WTC11 (cell line): ENCODE measurements around the gene CIZ1. TPM values are rescaled to one million over a fixed set of nuclear protein-coding genes. Genes with fewer than 3 reads are reported as not detected.

Experiments used
- ATAC-seq: fragments of 200-7000 bp; cut with Tn5 transposase; 2 replicates; pipeline ENCODE4 v1.10.0; 2021; ENCODE audit warnings: mild to moderate bottlenecking, moderate library complexity
- CTCF ChIA-PET: fragments of 300-600 bp; sonication (Branson Sonifier 250); formaldehyde crosslinking; loops from one replicate; lab custom pipeline; 2021; ENCODE audit warnings: antibody characterized with exemption; lab: Charles Lee
- POLR2A ChIA-PET: fragments of 350-600 bp; sonication (Branson Sonifier 250); formaldehyde crosslinking; loops from one replicate; lab custom pipeline; 2021; ENCODE audit warnings: antibody characterized with exemption; lab: Charles Lee
- DNase-seq: peaks from one replicate; pipeline ENCODE4 v3.0.0; 2021; ENCODE audit warnings: low spot score
- H3K27ac Mint-ChIP-seq: 2 replicates; pipeline ENCODE4 v1.8.0; 2021; ENCODE audit warnings: mixed read lengths
- H3K27me3 Mint-ChIP-seq: 2 replicates; pipeline ENCODE4 v1.8.0; 2021; ENCODE audit warnings: low read depth, mild to moderate bottlenecking, moderate library complexity, mixed read lengths
- H3K36me3 Mint-ChIP-seq: 2 replicates; pipeline ENCODE4 v1.8.0; 2021; ENCODE audit warnings: mixed read lengths
- H3K4me1 Mint-ChIP-seq: 2 replicates; pipeline ENCODE4 v1.8.0; 2022; ENCODE audit warnings: mixed read lengths
- H3K4me3 Mint-ChIP-seq: 2 replicates; pipeline ENCODE4 v1.8.0; 2021; ENCODE audit warnings: mild to moderate bottlenecking, moderate library complexity, mixed read lengths
- H3K9me3 Mint-ChIP-seq: 2 replicates; pipeline ENCODE4 v1.8.0; 2021; ENCODE audit warnings: mixed read lengths
- CREM ChIP-seq: sonication (generic); formaldehyde crosslinking; IDR thresholded peaks from 2 replicates; pipeline ENCODE4 v1.8.1; 2022; ENCODE audit warnings: mild to moderate bottlenecking, missing genetic modification reagents, moderate library complexity
- E2F4 ChIP-seq: sonication (generic); formaldehyde crosslinking; IDR thresholded peaks from 2 replicates; pipeline ENCODE4 v1.8.1; 2022; ENCODE audit warnings: low read depth, mild to moderate bottlenecking, moderate library complexity, missing genetic modification reagents, borderline replicate concordance
- EMX1 ChIP-seq: fragments of 250-450 bp; sonication (Bioruptor Pico); IDR thresholded peaks from 2 replicates; pipeline ENCODE4 v1.8.0; 2021; ENCODE audit warnings: mild to moderate bottlenecking
- ESRRA ChIP-seq: sonication (generic); formaldehyde crosslinking; IDR thresholded peaks from 2 replicates; pipeline ENCODE4 v1.8.1; 2022; ENCODE audit warnings: mild to moderate bottlenecking, missing genetic modification reagents, borderline replicate concordance
- HMGXB4 ChIP-seq: sonication (generic); formaldehyde crosslinking; IDR thresholded peaks from 2 replicates; pipeline ENCODE4 v1.8.1; 2023; ENCODE audit warnings: mild to moderate bottlenecking, moderate library complexity, missing genetic modification reagents
- OVOL2 ChIP-seq: fragments of 250-450 bp; sonication (Bioruptor Pico); IDR thresholded peaks from 2 replicates; pipeline ENCODE4 v1.9.0; 2021; ENCODE audit warnings: mild to moderate bottlenecking, borderline replicate concordance
- SP1 ChIP-seq: sonication (generic); formaldehyde crosslinking; conservative IDR thresholded peaks from 2 replicates; pipeline ENCODE4 v1.8.1; 2022; ENCODE audit warnings: missing genetic modification reagents
- STAT6 ChIP-seq: sonication (generic); formaldehyde crosslinking; conservative IDR thresholded peaks from 2 replicates; pipeline ENCODE4 v1.8.1; 2023; ENCODE audit warnings: mild to moderate bottlenecking, low read depth, missing genetic modification reagents, moderate library complexity
- ZNF219 ChIP-seq: sonication (generic); formaldehyde crosslinking; IDR thresholded peaks from 2 replicates; pipeline ENCODE4 v1.8.0; 2023; ENCODE audit warnings: missing genetic modification reagents, mild to moderate bottlenecking, borderline replicate concordance
- total RNA-seq: library from RNA; stranded (reverse); gene quantifications from 3 replicates; pipeline ENCODE4 v1.2.3, GENCODE V29; 2021
- TF ChIP-seq, protein P1 (sequence below): sonication (generic); formaldehyde crosslinking; IDR thresholded peaks from 2 replicates; pipeline ENCODE4 v1.8.1; 2023; ENCODE audit warnings: mild to moderate bottlenecking, missing genetic modification reagents, moderate library complexity
- TF ChIP-seq, protein P2 (sequence below): sonication (generic); formaldehyde crosslinking; IDR thresholded peaks from 2 replicates; pipeline ENCODE4 v1.8.0; 2022; ENCODE audit warnings: missing genetic modification reagents
- TF ChIP-seq, protein P3 (sequence below): fragments of 250-450 bp; sonication (Bioruptor Pico); IDR thresholded peaks from 2 replicates; pipeline ENCODE4 v1.9.0; 2021; ENCODE audit warnings: mild to moderate bottlenecking
- TF ChIP-seq, protein P4 (sequence below): sonication (generic); formaldehyde crosslinking; IDR thresholded peaks from 2 replicates; pipeline ENCODE4 v1.8.0; 2022; ENCODE audit warnings: mild to moderate bottlenecking, missing genetic modification reagents

CIZ1 gene
- total RNA-seq, 1 experiment from 2014 or later = 90.2 TPM

GRCh38 chr9:128124451-128124850, 66.9 kb downstream of the CIZ1 start (continued):
- TF ChIP-seq, protein P1, sequence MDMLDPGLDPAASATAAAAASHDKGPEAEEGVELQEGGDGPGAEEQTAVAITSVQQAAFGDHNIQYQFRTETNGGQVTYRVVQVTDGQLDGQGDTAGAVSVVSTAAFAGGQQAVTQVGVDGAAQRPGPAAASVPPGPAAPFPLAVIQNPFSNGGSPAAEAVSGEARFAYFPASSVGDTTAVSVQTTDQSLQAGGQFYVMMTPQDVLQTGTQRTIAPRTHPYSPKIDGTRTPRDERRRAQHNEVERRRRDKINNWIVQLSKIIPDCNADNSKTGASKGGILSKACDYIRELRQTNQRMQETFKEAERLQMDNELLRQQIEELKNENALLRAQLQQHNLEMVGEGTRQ (CRISPR knock-in tag) = no peak

DNA sequence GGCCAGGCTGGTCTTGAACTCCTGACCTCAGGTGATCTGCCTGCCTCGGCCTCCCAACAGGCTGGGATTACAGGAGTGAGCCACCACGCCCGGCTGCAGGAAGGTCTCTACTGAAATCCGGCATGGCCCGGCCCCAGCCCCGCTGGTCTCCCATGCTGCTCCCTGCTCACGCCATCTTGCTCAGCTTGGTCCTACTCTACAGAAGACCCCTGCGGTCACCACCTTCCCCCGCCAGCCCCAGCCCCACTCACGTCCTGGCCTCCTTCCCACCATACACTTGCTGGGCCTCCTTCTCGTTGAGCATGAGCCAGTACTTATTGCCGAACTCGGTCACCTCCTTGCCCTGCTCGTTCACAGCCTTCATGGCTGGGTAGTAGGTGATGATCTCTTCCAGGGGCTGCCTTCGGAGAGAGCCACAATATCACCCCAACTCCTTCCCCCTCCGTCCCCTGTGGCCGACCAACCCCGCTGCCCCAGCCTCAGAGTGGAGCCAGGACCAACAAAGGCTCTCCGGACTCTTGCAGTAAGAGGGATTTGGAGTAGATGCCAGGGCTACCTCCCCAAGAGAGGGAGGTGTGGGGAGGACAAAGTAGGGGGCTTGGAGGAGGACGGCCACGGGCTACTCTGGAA, 67.8 kb downstream of the CIZ1 start:
- peaks cover 3% of the 10 kb centered on the region for H3K27me3 Mint-ChIP-seq
- no peak overlapping the region for H3K4me3 Mint-ChIP-seq
- ChIA-PET CTCF (interaction anchor here (2.0 to 3.7 kb wide), 2 partner anchors 9 to 28 kb away, joined by 32 to 44 read pairs; no protein-coding TSS in a partner anchor), POLR2A (no interaction called here)
- DNase-seq (no peak), ATAC-seq (no peak)
- H3K9me3 Mint-ChIP-seq = no peaks in the 10 kb centered on the region
- no peak overlapping the region for H3K27ac Mint-ChIP-seq
- peaks cover 12% of the 10 kb centered on the region for H3K4me1 Mint-ChIP-seq
- peaks cover 19% of the 10 kb centered on the region for H3K36me3 Mint-ChIP-seq
- TF ChIP-seq, protein P2, sequence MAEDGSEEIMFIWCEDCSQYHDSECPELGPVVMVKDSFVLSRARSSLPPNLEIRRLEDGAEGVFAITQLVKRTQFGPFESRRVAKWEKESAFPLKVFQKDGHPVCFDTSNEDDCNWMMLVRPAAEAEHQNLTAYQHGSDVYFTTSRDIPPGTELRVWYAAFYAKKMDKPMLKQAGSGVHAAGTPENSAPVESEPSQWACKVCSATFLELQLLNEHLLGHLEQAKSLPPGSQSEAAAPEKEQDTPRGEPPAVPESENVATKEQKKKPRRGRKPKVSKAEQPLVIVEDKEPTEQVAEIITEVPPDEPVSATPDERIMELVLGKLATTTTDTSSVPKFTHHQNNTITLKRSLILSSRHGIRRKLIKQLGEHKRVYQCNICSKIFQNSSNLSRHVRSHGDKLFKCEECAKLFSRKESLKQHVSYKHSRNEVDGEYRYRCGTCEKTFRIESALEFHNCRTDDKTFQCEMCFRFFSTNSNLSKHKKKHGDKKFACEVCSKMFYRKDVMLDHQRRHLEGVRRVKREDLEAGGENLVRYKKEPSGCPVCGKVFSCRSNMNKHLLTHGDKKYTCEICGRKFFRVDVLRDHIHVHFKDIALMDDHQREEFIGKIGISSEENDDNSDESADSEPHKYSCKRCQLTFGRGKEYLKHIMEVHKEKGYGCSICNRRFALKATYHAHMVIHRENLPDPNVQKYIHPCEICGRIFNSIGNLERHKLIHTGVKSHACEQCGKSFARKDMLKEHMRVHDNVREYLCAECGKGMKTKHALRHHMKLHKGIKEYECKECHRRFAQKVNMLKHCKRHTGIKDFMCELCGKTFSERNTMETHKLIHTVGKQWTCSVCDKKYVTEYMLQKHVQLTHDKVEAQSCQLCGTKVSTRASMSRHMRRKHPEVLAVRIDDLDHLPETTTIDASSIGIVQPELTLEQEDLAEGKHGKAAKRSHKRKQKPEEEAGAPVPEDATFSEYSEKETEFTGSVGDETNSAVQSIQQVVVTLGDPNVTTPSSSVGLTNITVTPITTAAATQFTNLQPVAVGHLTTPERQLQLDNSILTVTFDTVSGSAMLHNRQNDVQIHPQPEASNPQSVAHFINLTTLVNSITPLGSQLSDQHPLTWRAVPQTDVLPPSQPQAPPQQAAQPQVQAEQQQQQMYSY (CRISPR knock-in tag) = no peak
- TF ChIP-seq HMGXB4 (CRISPR knock-in tag) (no peak), E2F4 (no peak), EMX1 (CRISPR knock-in tag) (no peak), ESRRA (CRISPR knock-in tag) (no peak), SP1 (CRISPR knock-in tag) (no peak), ZNF219 (no peak), OVOL2 (CRISPR knock-in tag) (no peak), CREM (CRISPR knock-in tag) (no peak), STAT6 (CRISPR knock-in tag) (no peak)
- TF ChIP-seq, protein P3, sequence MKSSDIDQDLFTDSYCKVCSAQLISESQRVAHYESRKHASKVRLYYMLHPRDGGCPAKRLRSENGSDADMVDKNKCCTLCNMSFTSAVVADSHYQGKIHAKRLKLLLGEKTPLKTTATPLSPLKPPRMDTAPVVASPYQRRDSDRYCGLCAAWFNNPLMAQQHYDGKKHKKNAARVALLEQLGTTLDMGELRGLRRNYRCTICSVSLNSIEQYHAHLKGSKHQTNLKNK (CRISPR knock-in tag) = no peak
- TF ChIP-seq, protein P4, sequence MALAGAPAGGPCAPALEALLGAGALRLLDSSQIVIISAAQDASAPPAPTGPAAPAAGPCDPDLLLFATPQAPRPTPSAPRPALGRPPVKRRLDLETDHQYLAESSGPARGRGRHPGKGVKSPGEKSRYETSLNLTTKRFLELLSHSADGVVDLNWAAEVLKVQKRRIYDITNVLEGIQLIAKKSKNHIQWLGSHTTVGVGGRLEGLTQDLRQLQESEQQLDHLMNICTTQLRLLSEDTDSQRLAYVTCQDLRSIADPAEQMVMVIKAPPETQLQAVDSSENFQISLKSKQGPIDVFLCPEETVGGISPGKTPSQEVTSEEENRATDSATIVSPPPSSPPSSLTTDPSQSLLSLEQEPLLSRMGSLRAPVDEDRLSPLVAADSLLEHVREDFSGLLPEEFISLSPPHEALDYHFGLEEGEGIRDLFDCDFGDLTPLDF (CRISPR knock-in tag) = no peak
